Tongue (tissue), 2 donors: ENCODE data around the gene DMD. TPM values are rescaled to one million over a fixed set of nuclear protein-coding genes. Genes with fewer than 3 reads are reported as not detected.

ENCODE experiments used
- DNase-seq: peaks from one replicate; pipeline ENCODE4 v3.0.0-alpha.2; 2015
- total RNA-seq: library from RNA; depleted of rRNA; stranded (reverse); fragments of >200 nt; gene quantifications from one replicate; pipeline ENCODE4 v1.2.3, GENCODE V29; 2014

DMD gene
- total RNA-seq, 1 donor from 2014 or later: 304 TPM

DNA sequence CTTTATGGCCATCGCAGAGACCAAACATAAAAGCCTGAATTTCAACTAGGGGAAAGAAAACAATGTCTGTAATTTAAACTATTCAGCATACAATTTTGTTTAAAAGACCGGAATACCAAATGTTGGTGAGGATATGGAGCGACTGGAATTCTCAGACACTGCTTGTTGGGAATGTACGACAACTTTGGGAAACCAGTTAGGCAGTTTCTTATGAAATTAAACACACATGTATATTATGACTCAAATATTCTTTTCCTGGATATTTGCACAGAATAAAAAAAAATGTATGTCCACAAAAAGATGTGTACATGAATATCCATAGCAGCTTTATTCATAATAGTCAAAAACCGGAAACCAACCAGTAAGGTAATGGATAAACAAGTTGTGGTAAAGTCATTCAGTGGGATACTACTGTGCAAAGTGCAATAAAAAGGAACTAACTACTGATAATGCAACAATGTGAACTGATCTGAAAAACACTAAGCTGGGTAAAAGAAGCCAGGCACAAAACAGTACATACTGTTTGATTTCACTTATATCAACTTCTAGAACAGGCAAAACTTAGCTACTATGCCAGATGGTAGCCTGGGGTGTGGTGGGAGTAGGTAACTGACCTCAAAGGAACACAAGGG lies 1986.9 kb downstream of the DMD start:
- DNase-seq: no peak

DNA sequence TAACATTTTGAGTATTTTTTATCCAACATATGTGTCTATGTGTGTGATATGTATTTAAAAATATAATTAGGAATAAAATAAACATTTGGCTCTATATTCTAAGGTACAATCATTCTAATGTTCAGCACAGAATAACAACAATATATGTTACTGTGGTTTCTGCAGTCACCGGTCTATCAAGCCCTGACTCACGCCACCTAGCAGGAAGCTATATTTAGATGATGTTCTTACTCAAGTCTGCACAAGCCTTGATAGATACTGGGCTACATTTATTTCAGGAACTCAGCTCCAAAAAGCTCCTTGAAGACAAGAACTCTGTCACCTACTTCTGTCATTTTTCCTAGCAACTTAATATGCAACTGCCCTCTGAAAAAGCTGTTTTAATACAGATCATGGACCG lies 1987.5 kb downstream of the DMD start:
- DNase-seq: no peak

DNA sequence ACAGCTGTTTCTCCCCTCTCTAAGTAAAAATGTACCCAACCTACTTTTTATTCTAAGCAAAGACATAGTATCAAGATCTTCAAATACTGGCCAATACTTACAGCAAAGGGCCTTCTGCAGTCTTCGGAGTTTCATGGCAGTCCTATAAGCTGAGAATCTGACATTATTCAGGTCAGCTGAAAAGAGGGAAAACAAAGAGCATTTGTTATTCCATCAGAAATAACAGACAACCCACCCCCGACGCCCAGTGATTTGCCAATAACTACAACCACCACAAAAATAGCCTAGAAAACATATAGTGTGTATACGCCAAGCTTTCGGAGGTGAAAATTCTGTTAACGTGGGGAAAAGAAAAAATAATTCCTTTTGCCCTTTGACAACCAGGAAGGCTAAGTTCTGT lies 1988.4 kb downstream of the DMD start:
- DNase-seq: no peak

DNA sequence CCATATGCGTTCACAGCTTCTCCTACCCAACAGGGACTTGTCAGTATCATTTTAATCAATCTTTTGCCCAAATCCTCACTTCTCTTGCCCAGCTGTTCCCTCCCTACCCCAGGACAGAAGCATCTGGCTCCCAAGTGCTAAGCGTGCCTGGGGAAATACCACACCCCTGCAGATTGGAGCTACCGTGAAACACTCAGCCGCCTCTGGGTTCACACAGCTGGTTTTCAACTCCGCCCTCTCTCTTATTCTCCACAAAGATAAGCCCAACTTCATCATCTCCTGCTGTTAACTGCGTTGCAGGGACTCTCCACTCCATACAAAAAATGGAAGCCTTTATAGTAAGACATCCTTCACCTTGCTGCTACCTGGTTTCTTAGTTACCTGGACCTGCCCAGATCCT lies 1992.2 kb downstream of the DMD start:
- no peak for DNase-seq

DNA sequence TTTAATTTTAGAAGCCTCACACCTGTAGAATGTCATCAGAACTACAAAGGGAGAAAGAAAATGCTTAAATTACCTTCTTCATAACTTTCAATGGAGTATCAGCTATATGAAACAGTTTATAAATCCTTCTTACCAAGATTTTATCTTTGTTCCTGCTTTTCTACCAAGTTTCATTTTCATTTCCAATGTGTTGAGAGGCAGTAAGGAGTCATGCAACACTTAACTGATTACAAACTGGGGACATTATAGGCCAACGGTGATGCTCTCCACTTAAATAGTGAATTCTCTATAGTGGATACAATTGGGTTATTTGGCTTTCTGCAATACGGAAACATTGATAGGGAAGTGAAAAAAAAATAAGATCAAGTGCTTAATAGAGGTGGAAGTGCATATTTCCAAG lies 1994.3 kb downstream of the DMD start:
- no peak for DNase-seq

DNA sequence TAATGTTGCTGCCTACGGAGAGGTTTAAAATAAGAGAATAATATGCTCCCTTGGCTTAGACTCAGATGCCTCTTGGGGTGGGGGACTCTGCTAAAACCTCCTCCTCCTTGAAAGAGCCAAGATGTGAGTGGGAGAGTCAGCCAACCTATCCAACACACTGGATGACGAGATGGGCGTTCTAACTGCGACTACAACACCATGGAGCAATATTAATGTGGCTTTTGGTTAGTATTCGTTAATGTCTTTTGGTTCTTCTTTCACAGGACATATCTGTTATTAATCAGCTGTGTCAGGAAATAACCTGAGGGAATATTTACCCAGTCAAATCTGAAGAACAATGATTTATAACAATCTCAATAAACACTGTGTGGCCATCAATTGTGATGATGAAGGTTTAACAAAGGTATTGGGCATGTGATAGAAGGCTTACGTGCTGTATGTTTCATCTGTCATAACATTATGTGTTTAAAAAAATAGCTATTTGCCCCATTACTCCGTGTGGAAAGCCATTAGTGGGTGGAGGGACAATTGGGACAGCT lies 1996.0 kb downstream of the DMD start:
- no peak for DNase-seq

DNA sequence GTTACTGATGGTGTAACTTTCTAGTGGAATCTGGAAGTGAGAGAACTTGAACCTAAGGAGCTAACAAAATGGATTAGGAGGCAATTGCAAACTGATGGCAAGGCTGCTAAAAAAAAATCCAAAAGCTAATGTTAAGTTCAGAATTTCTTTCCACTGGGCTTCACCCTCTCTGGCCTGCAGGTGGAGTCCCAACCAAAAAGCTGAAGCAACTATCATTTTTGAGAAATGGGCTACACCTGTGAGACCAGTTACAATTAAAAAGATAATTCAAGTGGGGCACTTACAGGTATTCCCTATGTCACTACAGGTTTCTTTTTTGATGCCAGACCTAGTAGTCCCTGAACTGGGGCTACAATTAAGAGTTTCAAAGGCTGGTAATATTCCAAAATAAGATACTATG lies 1997.4 kb downstream of the DMD start:
- peak; percentile 32 for DNase-seq

DNA sequence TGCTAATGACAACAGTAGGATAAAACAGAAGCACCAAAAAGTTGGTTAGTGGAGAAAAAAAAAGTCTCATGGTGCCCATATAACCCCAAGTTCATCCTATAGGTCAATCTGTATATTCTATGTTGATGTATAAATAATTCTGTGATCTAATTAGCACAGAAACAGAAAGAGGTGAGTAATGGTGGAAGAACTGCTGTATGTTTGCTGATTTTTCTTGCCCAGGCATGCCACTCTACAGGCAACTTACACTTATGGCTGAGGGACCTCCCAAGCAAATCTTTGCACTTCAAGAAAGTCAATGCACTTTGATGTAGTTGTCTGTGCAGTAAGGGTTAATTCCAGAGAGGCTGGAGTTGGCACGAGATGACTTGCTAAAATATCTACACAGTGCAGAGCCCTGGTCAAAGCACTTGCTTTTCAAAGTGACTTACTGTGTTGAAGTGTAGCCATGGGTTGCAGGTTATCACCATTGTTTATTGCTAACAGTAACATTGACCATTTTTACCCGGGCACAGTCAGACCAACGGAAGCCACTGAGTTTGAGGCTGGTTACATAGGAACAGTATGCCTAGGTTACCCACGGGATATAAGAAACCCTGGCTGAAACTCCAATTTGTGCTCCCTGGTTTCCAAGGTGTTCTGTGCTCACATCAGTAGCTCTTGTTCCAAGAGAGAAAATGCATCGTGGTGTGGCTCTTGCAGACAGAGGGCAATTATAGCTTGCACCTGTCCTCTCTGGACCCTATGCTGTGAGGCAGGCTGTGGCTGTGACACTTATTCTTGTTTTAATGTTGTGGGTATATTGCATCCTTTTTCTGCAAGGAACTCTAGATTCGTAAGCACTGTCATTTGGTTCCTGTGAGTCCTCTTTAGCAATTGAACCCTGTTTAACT lies 1998.2 kb downstream of the DMD start:
- DNase-seq: no peak

DNA sequence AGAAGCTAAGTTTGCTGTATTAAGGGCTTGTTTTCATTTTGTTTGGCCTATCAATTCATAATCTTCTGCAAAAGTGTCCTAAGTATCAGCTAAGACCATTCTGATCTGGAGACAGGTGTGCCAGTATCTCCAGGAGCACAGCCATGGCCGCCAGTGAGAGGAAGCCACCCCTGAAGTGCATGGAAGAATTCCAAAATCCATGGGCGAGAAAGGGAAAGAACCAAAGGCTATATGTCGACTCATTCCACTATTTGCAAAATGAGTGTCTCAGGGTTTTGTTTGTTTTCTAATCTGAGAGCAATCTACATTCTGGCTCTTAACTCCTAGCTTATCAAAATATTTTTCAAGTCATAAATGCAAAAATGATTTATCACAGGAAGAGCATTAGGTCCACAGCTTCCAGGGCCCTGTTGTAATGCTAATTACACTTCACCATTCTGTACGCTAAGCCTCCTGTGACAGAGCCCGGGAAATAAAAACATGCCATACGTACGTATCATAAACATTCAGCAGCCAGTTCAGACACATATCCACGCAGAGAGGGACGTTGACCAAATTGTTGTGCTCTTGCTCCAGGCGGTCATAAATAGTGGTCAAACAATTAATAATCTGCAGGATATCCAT lies 2002.2 kb downstream of the DMD start:
- DNase-seq: no peak

DNA sequence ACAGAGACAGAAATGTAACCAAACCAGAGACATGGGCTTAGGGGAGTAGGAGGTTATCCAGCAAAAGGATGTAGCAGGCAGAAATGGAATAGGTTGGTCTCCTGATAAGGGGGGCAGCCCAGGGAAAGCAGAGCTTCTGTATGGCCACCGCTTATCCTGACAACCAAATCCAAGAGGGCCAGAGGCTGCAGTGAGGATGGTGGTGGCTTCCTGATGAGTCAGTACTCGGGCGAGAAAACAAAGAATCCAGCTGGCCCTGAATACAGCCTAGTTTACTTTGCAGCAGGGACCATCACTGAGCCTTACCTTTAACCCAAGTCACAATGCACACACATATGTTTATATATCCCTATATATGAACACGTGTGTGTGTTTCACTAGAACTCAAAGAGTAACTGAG lies 2009.8 kb downstream of the DMD start:
- DNase-seq: no peak

DNA sequence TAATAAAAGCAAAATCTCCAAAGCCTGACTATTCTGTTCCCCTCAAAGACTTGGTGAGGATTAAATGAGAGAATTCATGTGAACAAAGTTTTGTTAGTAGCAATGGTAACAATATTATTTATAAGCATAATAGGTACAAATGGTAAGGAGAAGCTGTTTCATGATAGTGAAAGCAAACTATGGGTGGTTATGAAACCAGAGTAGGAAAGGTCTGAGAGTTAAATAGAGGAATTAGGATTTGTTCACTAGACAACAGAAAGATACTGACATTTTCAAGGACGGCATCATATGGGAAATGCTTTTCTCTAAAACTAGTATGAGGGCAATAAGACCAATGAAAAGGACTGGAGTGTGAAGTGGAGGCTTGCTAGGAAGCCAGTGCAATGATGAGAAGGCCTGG lies 2010.9 kb downstream of the DMD start:
- no peak for DNase-seq

DNA sequence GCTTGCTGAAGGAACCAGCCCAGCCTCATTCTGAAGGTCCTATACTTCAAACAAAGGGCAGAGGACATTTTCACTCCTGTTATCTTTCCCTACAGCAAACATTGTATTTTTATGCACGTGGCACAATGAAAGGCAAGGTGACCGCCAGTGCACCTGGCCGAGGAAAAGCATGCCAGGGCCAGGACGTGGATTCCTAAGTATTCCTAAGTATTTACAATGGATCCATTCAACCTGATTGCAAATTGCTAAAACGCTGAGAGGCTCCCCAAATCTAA lies 2011.6 kb downstream of the DMD start:
- no peak for DNase-seq

DNA sequence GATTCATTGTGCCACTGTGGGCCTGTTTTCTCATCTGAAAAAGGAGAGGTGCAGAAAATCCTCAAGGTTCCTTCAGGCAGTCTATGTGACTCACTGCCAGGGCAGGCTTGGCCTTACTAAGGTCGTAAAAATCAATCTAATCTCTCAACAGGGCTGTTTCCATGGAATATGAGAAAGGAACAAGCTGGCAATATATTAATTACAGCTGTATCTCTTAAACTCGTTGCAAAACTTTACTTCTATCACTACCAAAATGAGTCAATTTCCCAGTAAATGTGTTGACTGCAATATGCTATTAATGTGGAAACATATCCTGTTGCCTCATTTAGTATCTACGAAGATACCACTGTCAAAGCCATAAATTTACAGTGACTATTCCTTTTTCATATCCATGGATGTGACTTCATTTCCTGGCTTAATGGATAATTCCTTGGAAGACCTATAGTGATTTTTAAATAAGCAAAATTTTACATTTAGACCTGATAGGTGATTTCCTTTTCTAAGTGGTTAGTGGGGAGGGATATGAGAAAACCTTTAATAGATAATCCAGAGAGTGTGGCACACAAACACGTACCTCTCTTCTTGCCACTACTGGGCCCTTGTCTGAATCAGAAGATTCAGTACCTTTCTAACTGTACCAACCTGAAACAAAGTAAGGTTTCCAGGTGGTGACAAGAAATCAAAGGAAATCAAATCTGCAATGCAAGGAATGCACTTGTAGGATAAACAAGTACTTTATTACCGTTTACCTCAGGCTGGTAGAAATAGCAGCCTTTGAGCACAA lies 2012.1 kb downstream of the DMD start:
- no peak for DNase-seq

DNA sequence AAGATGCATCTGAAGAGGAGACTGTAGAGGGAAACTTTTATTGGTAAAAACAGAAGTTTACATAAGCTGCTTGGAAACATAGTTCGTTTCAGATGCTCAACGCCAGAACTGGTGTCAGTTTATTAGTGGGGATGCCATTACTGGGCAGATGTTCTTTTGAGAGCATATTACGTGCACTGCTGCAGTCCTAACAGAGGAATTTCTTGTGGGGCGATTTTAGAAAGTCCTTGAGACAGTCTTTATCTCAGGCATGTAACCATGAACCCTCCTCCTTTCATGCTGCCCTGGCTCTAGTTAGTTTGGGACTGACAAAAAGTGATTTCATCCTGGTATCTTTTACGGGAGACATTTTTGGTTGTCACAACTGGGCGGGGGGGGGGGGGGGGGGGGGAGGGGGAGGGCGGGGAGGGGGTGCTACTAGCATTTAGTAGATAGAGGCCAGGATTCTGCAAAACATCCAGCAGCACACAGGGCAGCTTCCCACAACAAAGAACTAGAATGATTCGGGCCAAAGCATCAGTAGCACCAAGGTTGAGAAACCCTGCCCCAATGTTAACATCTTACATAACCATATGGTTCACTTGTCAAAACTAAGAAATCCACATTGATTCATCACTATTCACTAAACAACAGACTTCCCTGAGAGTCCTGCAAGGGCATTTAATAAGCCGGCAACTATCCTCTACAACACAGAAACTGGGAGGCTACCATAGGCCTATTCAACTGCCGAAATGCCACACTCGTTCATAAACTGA lies 2021.0 kb downstream of the DMD start:
- no peak for DNase-seq

DNA sequence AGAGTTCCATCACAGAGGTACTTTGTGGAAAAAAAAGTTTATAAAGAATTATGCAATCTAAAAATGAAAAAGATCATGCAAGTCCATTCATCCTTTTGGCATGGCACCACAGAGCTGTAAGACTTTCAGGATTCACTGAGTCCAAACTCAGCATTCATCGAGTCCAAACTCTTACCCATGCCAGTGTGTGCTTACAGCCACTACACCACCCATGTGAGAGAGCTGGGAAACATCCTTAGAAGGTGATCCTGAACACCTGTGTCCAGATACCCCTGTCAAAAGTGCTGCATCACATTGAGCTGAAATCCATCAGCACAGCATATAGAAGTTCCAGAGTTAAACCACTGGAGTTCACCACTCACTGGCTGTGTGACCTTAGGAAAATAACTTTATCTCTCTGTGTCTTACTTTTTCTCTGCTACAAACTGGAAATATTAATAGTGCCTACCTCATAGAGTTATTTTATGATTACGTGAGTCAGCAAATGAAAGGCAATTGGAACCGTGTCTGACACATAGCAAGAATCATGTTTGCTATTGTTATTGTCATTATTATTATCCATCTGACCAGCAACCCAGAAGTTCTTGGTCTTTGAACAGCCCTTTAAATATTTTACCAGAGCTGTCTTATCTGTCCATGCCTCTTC lies 2024.5 kb downstream of the DMD start:
- no peak for DNase-seq

DNA sequence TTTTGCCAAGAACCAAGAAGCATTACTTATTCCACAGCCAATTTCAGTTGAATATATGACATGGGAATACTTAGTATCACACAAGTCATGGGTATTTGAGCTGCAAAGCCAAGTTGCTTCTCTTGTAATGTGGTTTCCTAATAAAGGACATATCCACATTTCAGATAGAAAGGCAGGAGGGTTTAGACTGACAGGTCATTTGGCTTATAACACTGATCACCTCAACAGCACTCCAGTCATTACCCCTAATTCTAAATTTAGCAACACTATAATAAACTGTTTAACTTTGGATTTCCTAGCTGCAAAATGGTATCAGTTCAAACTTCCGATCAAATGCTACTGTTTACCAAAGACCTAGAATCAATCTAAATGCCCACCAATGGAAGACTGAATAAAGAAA lies 2025.5 kb downstream of the DMD start:
- no peak for DNase-seq

DNA sequence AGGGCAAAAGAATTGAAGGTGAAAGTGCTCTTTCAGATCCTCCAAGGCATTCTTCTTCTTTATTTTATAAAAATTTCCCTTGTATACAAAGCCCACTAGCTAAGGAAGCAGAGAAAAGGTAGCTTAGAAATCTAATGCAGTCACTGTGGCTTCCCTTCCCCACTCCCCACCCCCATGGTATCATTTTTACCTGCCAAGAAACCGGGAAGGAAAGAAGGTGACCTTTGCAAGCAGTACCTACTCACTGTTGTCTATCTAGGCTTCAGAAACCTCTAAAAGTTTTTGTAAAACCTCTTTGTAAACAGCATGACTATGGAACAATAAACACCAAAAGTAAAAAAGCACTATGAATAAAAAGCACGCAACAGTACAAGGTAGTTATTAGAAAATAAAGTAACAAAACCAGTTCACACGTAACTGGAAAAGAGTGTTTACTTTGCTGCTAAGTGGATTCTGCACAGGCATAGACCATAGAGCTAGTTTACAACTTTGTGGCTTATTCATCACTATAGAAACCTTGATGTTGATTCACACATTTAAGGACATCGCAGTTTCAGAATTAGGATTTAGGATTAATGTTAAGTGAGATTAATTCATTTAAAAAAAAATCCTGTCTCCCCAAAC lies 2029.9 kb downstream of the DMD start:
- peak; percentile 6 for DNase-seq

DNA sequence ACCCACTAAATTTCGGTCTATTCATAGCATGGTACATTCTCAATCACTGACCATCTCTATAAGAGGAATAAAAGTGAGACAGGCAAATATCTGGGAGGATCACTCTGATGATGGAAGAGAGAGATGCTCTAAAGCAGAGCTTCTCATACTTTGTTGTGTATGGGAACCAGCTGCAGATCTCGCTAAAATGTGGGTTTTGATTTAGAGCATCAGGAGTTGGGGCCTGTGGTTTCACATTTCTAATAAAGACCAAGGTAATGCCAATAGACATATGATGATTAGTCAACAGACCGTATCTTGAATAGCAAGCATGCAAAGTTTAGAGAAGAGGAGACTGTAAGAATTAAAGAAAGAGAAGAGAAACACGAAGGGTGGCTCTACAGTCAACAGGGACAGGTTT lies 2032.1 kb downstream of the DMD start:
- no peak for DNase-seq

DNA sequence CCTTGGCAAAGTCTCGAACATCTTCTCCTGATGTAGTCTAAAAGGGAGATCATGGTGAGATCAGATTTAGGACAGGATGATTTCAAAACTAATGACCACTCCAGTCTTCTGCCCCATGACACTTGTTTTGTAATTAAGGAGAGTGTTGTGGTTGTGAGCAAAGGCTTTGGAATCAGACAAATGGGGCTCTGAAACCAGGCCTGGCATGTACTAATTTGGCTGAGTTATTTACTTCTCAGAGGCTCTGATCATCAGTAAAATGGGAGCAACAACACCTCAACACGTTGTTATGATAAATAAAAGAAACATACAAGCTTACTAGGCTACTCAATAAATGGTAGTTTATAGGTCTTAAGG lies 2032.6 kb downstream of the DMD start:
- DNase-seq: no peak

DNA sequence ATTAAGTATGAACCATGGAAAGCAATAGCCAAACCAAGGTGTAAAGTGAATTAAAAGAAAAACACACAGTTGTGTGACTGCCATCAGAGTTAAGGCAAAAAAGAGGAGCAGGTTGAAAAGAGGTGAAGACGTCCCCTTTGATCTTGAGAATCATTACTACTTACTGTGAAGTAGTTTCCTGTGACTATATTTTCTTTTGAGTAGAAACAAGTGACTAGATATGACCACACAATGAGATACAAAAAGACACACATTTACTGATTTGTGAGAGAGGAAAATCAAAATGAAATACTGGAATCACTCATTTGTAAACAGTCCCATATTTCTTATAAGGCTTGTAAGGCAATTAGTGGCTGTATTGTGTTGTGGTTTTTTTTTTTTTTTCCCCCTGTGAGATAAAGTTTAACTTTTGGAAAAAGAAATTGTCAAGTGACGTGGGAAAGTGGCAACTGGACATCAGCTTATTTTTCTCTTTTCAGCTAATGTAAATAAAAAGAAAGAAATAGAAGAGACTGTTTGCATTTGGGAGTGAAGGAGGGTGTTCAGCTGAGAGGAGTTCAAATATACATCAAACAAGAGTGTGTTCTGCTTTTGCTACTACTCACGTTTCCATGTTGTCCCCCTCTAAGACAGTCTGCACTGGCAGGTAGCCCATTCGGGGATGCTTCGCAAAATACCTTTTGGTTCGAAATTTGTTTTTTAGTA lies 2033.1 kb downstream of the DMD start:
- no peak for DNase-seq
